ENCODE measurements around the gene C20orf204. TPM values are rescaled to one million over a fixed set of nuclear protein-coding genes. Genes with fewer than 3 reads are reported as not detected.
A peak's percentile ranks its signal among the peaks of the same experiment; 100 is the strongest.

C20orf204 gene
- total RNA-seq, 1 donor from 2014 or later, result 1.2 TPM

- no peak for DNase-seq (ENCODE audit: low spot score)
These were observed 34.4 kb downstream of the C20orf204 start for GRCh38 chr20:64070244-64070993.

- DNase-seq (ENCODE audit: low spot score), result no peak
These were observed 35.7 kb downstream of the C20orf204 start for GRCh38 chr20:64071341-64072332.

GRCh38 chr20:64072498-64073063, 36.6 kb downstream of the C20orf204 start:
- no peak for DNase-seq (ENCODE audit: low spot score)

GRCh38 chr20:64073476-64074183, 37.6 kb downstream of the C20orf204 start:
- no peak for DNase-seq (ENCODE audit: low spot score)

GRCh38 chr20:64074184-64074789, 38.3 kb downstream of the C20orf204 start:
- no peak for DNase-seq (ENCODE audit: low spot score)

- DNase-seq (ENCODE audit: low spot score), result no peak
These were observed 39.0 kb downstream of the C20orf204 start for GRCh38 chr20:64074963-64075362.

- no peak for DNase-seq (ENCODE audit: low spot score)
These were observed 39.6 kb downstream of the C20orf204 start for GRCh38 chr20:64075556-64075955.

- no peak for DNase-seq (ENCODE audit: low spot score)
These were observed 40.3 kb downstream of the C20orf204 start for GRCh38 chr20:64076061-64076997.

- DNase-seq (ENCODE audit: low spot score), result no peak
These were observed 41.1 kb downstream of the C20orf204 start for GRCh38 chr20:64077094-64077493.

- DNase-seq (ENCODE audit: low spot score), result no peak
These were observed 41.5 kb downstream of the C20orf204 start for GRCh38 chr20:64077541-64077875.

GRCh38 chr20:64077876-64078551, 42.0 kb downstream of the C20orf204 start:
- no peak for DNase-seq (ENCODE audit: low spot score)

GRCh38 chr20:64078934-64079272, 42.9 kb downstream of the C20orf204 start:
- no peak for DNase-seq (ENCODE audit: low spot score)

GRCh38 chr20:64079273-64080012, 43.5 kb downstream of the C20orf204 start, which contains the start of gene RGS19:
Gene RGS19, minus strand, starts transcription at chr20:64079518. Its CDS starts 2,632 bp downstream, at chr20:64076886.
- DNase-seq (ENCODE audit: low spot score), result peak; percentile 81

- no peak for DNase-seq (ENCODE audit: low spot score)
These were observed 44.2 kb downstream of the C20orf204 start, which contains the start of gene OPRL1 for GRCh38 chr20:64080013-64080812. Gene OPRL1, plus strand, starts transcription at chr20:64080082. Its CDS starts 12,639 bp downstream, at chr20:64092721.

- DNase-seq (ENCODE audit: low spot score), result no peak
These were observed 45.0 kb downstream of the C20orf204 start for GRCh38 chr20:64080813-64081623.

GRCh38 chr20:64081624-64081964, 45.6 kb downstream of the C20orf204 start:
- no peak for DNase-seq (ENCODE audit: low spot score)

GRCh38 chr20:64082126-64082731, 46.2 kb downstream of the C20orf204 start:
- DNase-seq (ENCODE audit: low spot score), result no peak
